OCI-LY3 (cell line): Measurements from ENCODE around the gene MRM2.

ENCODE experiments used
- H2AFZ ChIP-seq: fragments of 200-600, 300-600 bp; shearing (Covaris generic); 2 replicates; pipeline ENCODE4 v1.6.0; 2014; ENCODE audit warnings: antibody characterized with exemption, low read depth, low read length
- H3K27ac ChIP-seq: fragments of 200-600, 300-600 bp; sonication (generic); 2 replicates; pipeline ENCODE4 v1.5.1; 2014; ENCODE audit warnings: mild to moderate bottlenecking, low read length, moderate library complexity, mixed read lengths
- H3K27me3 ChIP-seq: fragments of 200-600, 300-600 bp; sonication (generic); 2 replicates; pipeline ENCODE4 v1.6.1; 2014; ENCODE audit warnings: low read depth, low read length, mixed read lengths
- H3K36me3 ChIP-seq: fragments of 200-600, 300-600 bp; sonication (generic); replicated peaks from 2 replicates; pipeline ENCODE3; 2014; ENCODE audit warnings: low read depth, low read length, mixed read lengths
- H3K4me1 ChIP-seq: fragments of 300-600, 200-600 bp; sonication (generic); 2 replicates; pipeline ENCODE4 v1.6.1; 2014; ENCODE audit warnings: low read length, mixed read lengths
- H3K4me2 ChIP-seq: fragments of 200-600, 300-600 bp; sonication (generic); 2 replicates; pipeline ENCODE4 v1.6.1; 2014; ENCODE audit warnings: low read length, mixed read lengths
- H3K4me3 ChIP-seq: fragments of 300-600, 200-600 bp; sonication (generic); 2 replicates; pipeline ENCODE4 v1.5.1; 2014; ENCODE audit warnings: antibody characterized with exemption, mild to moderate bottlenecking, low read length, moderate library complexity
- H3K79me2 ChIP-seq: fragments of 300-600, 200-600 bp; shearing (Covaris generic); 2 replicates; pipeline ENCODE4 v1.6.1; 2014; ENCODE audit warnings: mild to moderate bottlenecking, low read length, mixed read lengths
- H3K9ac ChIP-seq: fragments of 300-600, 200-600 bp; shearing (Covaris generic); 2 replicates; pipeline ENCODE4 v1.6.0; 2014; ENCODE audit warnings: mild to moderate bottlenecking, low read length, moderate library complexity
- H3K9me3 ChIP-seq: fragments of 200-600, 300-600 bp; shearing (Covaris generic); 2 replicates; pipeline ENCODE4 v1.6.1; 2014; ENCODE audit warnings: low read length, mixed read lengths; ENCODE audit not compliant: insufficient read depth
- H4K20me1 ChIP-seq: fragments of 200-600, 300-600 bp; sonication (generic); 2 replicates; pipeline ENCODE4 v1.6.1; 2016; ENCODE audit warnings: low read length, mixed read lengths; ENCODE audit not compliant: insufficient read depth
- CTCF ChIP-seq: fragments of 200-600, 300-600 bp; sonication (generic); IDR thresholded peaks from 2 replicates; pipeline ENCODE4 v1.5.1; 2014; ENCODE audit warnings: antibody characterized with exemption, low read length, low read depth
- EZH2phosphoT487 ChIP-seq: fragments of 200-600 bp; shearing (Covaris generic); IDR thresholded peaks from 2 replicates; pipeline ENCODE4 v1.6.1; 2018; ENCODE audit warnings: antibody characterized with exemption, mixed run types, low read depth

The MRM2 gene

GRCh38 chr7:2192831-2193534 is 49.0 kb downstream of the MRM2 start:
- Histone ChIP-seq H3K4me2 (no peak overlapping the region), H3K27me3 (no peaks in the 10 kb centered on the region), H2AFZ (no peak overlapping the region), H3K36me3 (peaks cover 21% of the 10 kb centered on the region), H4K20me1 (no peaks in the 10 kb centered on the region), H3K4me1 (no peaks in the 10 kb centered on the region), H3K79me2 (no peaks in the 10 kb centered on the region), H3K4me3 (no peak overlapping the region), H3K9me3 (no peaks in the 10 kb centered on the region), H3K27ac (no peak overlapping the region), H3K9ac (no peak overlapping the region)
- TF ChIP-seq EZH2phosphoT487 (no peak), CTCF (no peak)

GRCh38 chr7:2191016-2191415 is 51.0 kb downstream of the MRM2 start:
- H3K9me3 ChIP-seq: no peaks in the 10 kb centered on the region
- H3K27ac ChIP-seq: no peak overlapping the region
- no peaks in the 10 kb centered on the region for H3K4me1 ChIP-seq
- H3K36me3 ChIP-seq: peaks cover 19% of the 10 kb centered on the region
- no peaks in the 10 kb centered on the region for H3K27me3 ChIP-seq
- no peak overlapping the region for H2AFZ ChIP-seq
- H3K4me2 ChIP-seq: no peak overlapping the region
- no peaks in the 10 kb centered on the region for H3K79me2 ChIP-seq
- H4K20me1 ChIP-seq: no peaks in the 10 kb centered on the region
- H3K4me3 ChIP-seq: no peak overlapping the region
- H3K9ac ChIP-seq: no peak overlapping the region
- TF ChIP-seq CTCF (no peak), EZH2phosphoT487 (no peak)

- H3K9ac ChIP-seq: no peak overlapping the region
- peaks cover 16% of the 10 kb centered on the region for H3K36me3 ChIP-seq
- H3K79me2 ChIP-seq: no peaks in the 10 kb centered on the region
- no peak overlapping the region for H3K27ac ChIP-seq
- H3K4me3 ChIP-seq: no peak overlapping the region
- no peak for TF ChIP-seq CTCF
- no peak for TF ChIP-seq EZH2phosphoT487
- no peak overlapping the region for H3K4me2 ChIP-seq
- no peaks in the 10 kb centered on the region for H3K9me3 ChIP-seq
- no peaks in the 10 kb centered on the region for H3K4me1 ChIP-seq
- no peaks in the 10 kb centered on the region for H3K27me3 ChIP-seq
- H4K20me1 ChIP-seq: no peaks in the 10 kb centered on the region
- no peak overlapping the region for H2AFZ ChIP-seq
Observed at GRCh38 chr7:2190531-2190930, 51.5 kb downstream of the MRM2 start.

GRCh38 chr7:2186166-2186565 is 55.8 kb downstream of the MRM2 start:
- Histone ChIP-seq H3K4me2 (no peak overlapping the region), H3K27me3 (no peaks in the 10 kb centered on the region), H3K4me3 (no peak overlapping the region), H3K9me3 (no peaks in the 10 kb centered on the region), H3K79me2 (no peaks in the 10 kb centered on the region), H3K27ac (no peak overlapping the region), H2AFZ (no peak overlapping the region), H4K20me1 (no peaks in the 10 kb centered on the region), H3K9ac (no peak overlapping the region), H3K36me3 (peaks cover 13% of the 10 kb centered on the region), H3K4me1 (peaks cover 4% of the 10 kb centered on the region; the same call in 1 of the 2 replicates)
- TF ChIP-seq CTCF (no peak), EZH2phosphoT487 (no peak)
